ENCODE measurements around the gene ANKRD42. TPM values are rescaled to one million over a fixed set of nuclear protein-coding genes. Genes with fewer than 3 reads are reported as not detected.

The ANKRD42 gene
- total and polyA plus RNA-seq, 7 donors, result 4.2 to 12.2 (median 9.6) TPM

- 5 to 20% methylated on average over 6 of the region's 6 CpGs for WGBS, 2 donors
- H3K4me1 ChIP-seq, result peaks cover 0 to 46% (median 43%) of the 10 kb centered on the region in 4 donors
These were observed 33.3 kb upstream of the ANKRD42 start for GRCh38 chr11:83159902-83160865.

DNA sequence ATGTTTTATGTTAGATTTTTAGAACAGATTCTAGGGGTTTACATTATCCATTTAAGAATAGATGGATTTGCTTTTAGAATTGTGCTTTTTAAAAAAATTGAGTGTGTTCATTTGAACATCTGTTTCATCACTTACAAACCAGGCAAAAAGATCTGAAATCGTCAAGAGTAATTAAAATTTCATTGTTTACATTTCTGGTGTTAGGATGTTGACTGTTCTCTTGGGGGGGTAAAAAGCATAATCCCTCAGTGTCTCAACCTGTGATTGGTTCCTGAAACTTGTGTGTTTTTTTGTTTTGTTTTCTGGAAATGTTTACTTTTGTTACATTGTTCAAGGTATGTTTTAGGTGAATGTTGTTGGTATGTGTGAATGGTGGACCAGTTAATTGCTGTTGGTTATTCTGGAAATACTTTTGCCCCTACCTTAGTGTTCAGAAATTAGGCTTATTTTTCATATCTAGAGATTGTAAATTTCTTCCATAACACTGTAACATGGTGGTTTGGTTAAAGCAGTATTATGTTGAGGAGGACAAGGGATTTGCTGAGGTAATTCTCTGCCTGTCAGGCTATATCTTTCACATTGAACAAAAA, 31.8 kb upstream of the ANKRD42 start:
- no peak for DNase-seq
- H3K4me1 ChIP-seq, result peaks cover 0 to 43% (median 40%) of the 10 kb centered on the region in 4 donors
- peak overlapping the region; percentile 27 to 99 (median 68) for H3K27ac ChIP-seq
- H3K4me3 ChIP-seq, result no peak overlapping the region
- intact Hi-C loops (cut with DNase I), result no loop called here
- peaks cover 0 to 44% (median 4%) of the 10 kb centered on the region in 4 donors for H3K36me3 ChIP-seq
- TF ChIP-seq, protein P1, sequence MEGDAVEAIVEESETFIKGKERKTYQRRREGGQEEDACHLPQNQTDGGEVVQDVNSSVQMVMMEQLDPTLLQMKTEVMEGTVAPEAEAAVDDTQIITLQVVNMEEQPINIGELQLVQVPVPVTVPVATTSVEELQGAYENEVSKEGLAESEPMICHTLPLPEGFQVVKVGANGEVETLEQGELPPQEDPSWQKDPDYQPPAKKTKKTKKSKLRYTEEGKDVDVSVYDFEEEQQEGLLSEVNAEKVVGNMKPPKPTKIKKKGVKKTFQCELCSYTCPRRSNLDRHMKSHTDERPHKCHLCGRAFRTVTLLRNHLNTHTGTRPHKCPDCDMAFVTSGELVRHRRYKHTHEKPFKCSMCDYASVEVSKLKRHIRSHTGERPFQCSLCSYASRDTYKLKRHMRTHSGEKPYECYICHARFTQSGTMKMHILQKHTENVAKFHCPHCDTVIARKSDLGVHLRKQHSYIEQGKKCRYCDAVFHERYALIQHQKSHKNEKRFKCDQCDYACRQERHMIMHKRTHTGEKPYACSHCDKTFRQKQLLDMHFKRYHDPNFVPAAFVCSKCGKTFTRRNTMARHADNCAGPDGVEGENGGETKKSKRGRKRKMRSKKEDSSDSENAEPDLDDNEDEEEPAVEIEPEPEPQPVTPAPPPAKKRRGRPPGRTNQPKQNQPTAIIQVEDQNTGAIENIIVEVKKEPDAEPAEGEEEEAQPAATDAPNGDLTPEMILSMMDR (IDR thresholded peaks at IDR 0.05), result no peak
- no peak for TF ChIP-seq POLR2A (IDR thresholded peaks at IDR 0.05)
- TF ChIP-seq EP300 (IDR thresholded peaks at IDR 0.05), result no peak
- TF ChIP-seq POLR2AphosphoS5 (IDR thresholded peaks at IDR 0.05), result no peak
- H3K27me3 ChIP-seq, result no peaks in the 10 kb centered on the region
- no peaks in the 10 kb centered on the region for H3K9me3 ChIP-seq
- 6 to 42% methylated on average over 1 of the region's 1 CpG for WGBS, 2 donors

More at GRCh38 chr11:83159902-83160865, 33.3 kb upstream of the ANKRD42 start:
- peak overlapping the region; percentile 80 to 97 (median 87) for H3K4me3 ChIP-seq
- intact Hi-C loops (cut with DNase I), result loop anchor here (1.0 to 5.0 kb wide), 3 partner anchors 127 to 168 kb away; partner anchors contain the start of gene CCDC90B
- no peak for DNase-seq
- TF ChIP-seq, protein P1 (IDR thresholded peaks at IDR 0.05), result no peak
- TF ChIP-seq POLR2A (IDR thresholded peaks at IDR 0.05), result no peak
- TF ChIP-seq EP300 (IDR thresholded peaks at IDR 0.05), result no peak
- TF ChIP-seq POLR2AphosphoS5 (IDR thresholded peaks at IDR 0.05), result no peak
- H3K9me3 ChIP-seq, result no peaks in the 10 kb centered on the region
- peak overlapping the region; percentile 8 to 99 (median 98) for H3K27ac ChIP-seq
- H3K27me3 ChIP-seq, result no peaks in the 10 kb centered on the region
- peaks cover 0 to 30% (median 2%) of the 10 kb centered on the region in 4 donors for H3K36me3 ChIP-seq

- Histone ChIP-seq H3K27me3 (no peaks in the 10 kb centered on the region), H3K27ac (peak overlapping the region; percentile 39 to 99 (median 68)), H3K4me3 (no peak overlapping the region), H3K4me1 (peaks cover 0 to 43% (median 40%) of the 10 kb centered on the region in 4 donors), H3K36me3 (peaks cover 0 to 51% (median 5%) of the 10 kb centered on the region in 4 donors), H3K9me3 (no peaks in the 10 kb centered on the region)
- TF ChIP-seq, protein P1 (IDR thresholded peaks at IDR 0.05), result no peak
- TF ChIP-seq POLR2AphosphoS5 (IDR thresholded peaks at IDR 0.05) (no peak), POLR2A (IDR thresholded peaks at IDR 0.05) (no peak), EP300 (IDR thresholded peaks at IDR 0.05) (no peak)
- intact Hi-C loops (cut with DNase I), result no loop called here
- DNase-seq, result no peak
- 75 to 83% methylated on average over 2 of the region's 2 CpGs for WGBS, 2 donors
These were observed 31.1 kb upstream of the ANKRD42 start for GRCh38 chr11:83162377-83162776.

- H3K27ac ChIP-seq, result no peak overlapping the region
- no peaks in the 10 kb centered on the region for H3K9me3 ChIP-seq
- TF ChIP-seq POLR2AphosphoS5 (IDR thresholded peaks at IDR 0.05), result peak in 1 of 4 donors; percentile 23
- TF ChIP-seq, protein P1 (IDR thresholded peaks at IDR 0.05), result no peak
- no peak for TF ChIP-seq EP300 (IDR thresholded peaks at IDR 0.05)
- WGBS, 2 donors, result 97 to 98% methylated on average over 11 of the region's 11 CpGs
- DNase-seq, result no peak
- peaks cover 0 to 45% (median 39%) of the 10 kb centered on the region in 4 donors for H3K4me1 ChIP-seq
- peaks cover 11 to 79% (median 22%) of the 10 kb centered on the region in 4 donors for H3K36me3 ChIP-seq
- intact Hi-C loops (cut with DNase I), result no loop called here
- H3K4me3 ChIP-seq, result no peak overlapping the region
- H3K27me3 ChIP-seq, result no peaks in the 10 kb centered on the region
These were observed 27.2 kb upstream of the ANKRD42 start for GRCh38 chr11:83166193-83166866.

Data from sigmoid colon (tissue), 7 donors.